HepG2 (cell line): Measurements from ENCODE around the gene ABCB6. TPM values are rescaled to one million over a fixed set of nuclear protein-coding genes. Genes with fewer than 3 reads are reported as not detected.

ENCODE experiments used
- CREM ChIP-seq, 2 experiments: sonication (generic) in 1 of 2; formaldehyde crosslinking in 1 of 2; IDR thresholded peaks; 2 replicates each; pipeline versions ENCODE4 v1.4.0 to v1.6.1; 2016 to 2020; ENCODE audit warnings: antibody characterized with exemption in 1 of 2, mild to moderate bottlenecking in 1 of 2, missing genetic modification reagents in 1 of 2
- FOXP1 ChIP-seq, 2 experiments: fragments of 450-650 bp in 1 of 2; IDR thresholded peaks; 2 replicates each; pipeline ENCODE4 v1.6.1; 2017 to 2018; ENCODE audit warnings: antibody characterized with exemption in 1 of 2
- HNRNPK ChIP-seq: fragments of 200-400 bp; formaldehyde crosslinking; IDR thresholded peaks from 2 replicates; pipeline ENCODE4 v1.6.1; 2018; ENCODE audit warnings: low read length, low read depth, moderate library complexity, mild to moderate bottlenecking; ENCODE audit not compliant: poor library complexity, severe bottlenecking
- HOMEZ ChIP-seq: IDR thresholded peaks from 2 replicates; pipeline ENCODE4 v1.6.1; 2016; ENCODE audit warnings: low read depth
- KLF15 ChIP-seq: sonication (generic); formaldehyde crosslinking; IDR thresholded peaks from 2 replicates; pipeline ENCODE4 v1.8.1; 2023; ENCODE audit warnings: borderline replicate concordance, mild to moderate bottlenecking, inconsistent platforms, missing genetic modification reagents, mixed read lengths
- MEIS1 ChIP-seq: sonication (generic); formaldehyde crosslinking; IDR thresholded peaks from 2 replicates; pipeline ENCODE4 v1.9.0; 2021; ENCODE audit warnings: mild to moderate bottlenecking, missing genetic modification reagents, moderate library complexity, borderline replicate concordance
- NAIF1 ChIP-seq: sonication (generic); formaldehyde crosslinking; IDR thresholded peaks from 2 replicates; pipeline ENCODE4 v1.5.0; 2020; ENCODE audit warnings: mild to moderate bottlenecking, missing genetic modification reagents, borderline replicate concordance
- NR2F6 ChIP-seq, 2 experiments: IDR thresholded peaks; 2 replicates each; pipeline ENCODE4 v1.6.1; 2016; ENCODE audit warnings: antibody characterized with exemption in 1 of 2, mild to moderate bottlenecking in 1 of 2
- NRL ChIP-seq: sonication (generic); formaldehyde crosslinking; IDR thresholded peaks from 2 replicates; pipeline ENCODE4 v1.5.0; 2020; ENCODE audit warnings: missing genetic modification reagents, mild to moderate bottlenecking, moderate library complexity, borderline replicate concordance
- RBM39 ChIP-seq: fragments of 200-400 bp; formaldehyde crosslinking; IDR thresholded peaks from one replicate; pipeline ENCODE4 v1.6.1; 2018; ENCODE audit warnings: antibody characterized with exemption, mild to moderate bottlenecking, low read depth, low read length; ENCODE audit not compliant: poor library complexity, severe bottlenecking
- SIX4 ChIP-seq: sonication (generic); formaldehyde crosslinking; IDR thresholded peaks from 2 replicates; pipeline ENCODE4 v1.4.0; 2020; ENCODE audit warnings: missing genetic modification reagents
- SP1 ChIP-seq, 2 experiments: fragments of 450-650 bp in 1 of 2; sonication (generic) in 1 of 2; formaldehyde crosslinking in 1 of 2; IDR thresholded peaks; 2 replicates each; pipeline versions ENCODE4 v1.4.0 to v1.6.1; 2016 to 2020; ENCODE audit warnings: missing genetic modification reagents in 1 of 2
- SSRP1 ChIP-seq: IDR thresholded peaks from 2 replicates; pipeline ENCODE4 v1.6.1; 2016; ENCODE audit warnings: control low read depth
- TOPORS ChIP-seq: sonication (generic); formaldehyde crosslinking; IDR thresholded peaks from 2 replicates; pipeline ENCODE4 v1.8.0; 2023; ENCODE audit warnings: mild to moderate bottlenecking, missing genetic modification reagents
- ZBTB3 ChIP-seq: sonication (generic); formaldehyde crosslinking; IDR thresholded peaks from 2 replicates; pipeline ENCODE4 v1.4.0; 2020; ENCODE audit warnings: low read depth, mild to moderate bottlenecking, moderate library complexity, missing genetic modification reagents, borderline replicate concordance
- ZBTB42 ChIP-seq: sonication (generic); formaldehyde crosslinking; IDR thresholded peaks from 2 replicates; pipeline ENCODE4 v1.5.0; 2020; ENCODE audit warnings: mild to moderate bottlenecking, missing genetic modification reagents
- ZBTB44 ChIP-seq: sonication (generic); formaldehyde crosslinking; IDR thresholded peaks from 2 replicates; pipeline ENCODE4 v1.4.0; 2020; ENCODE audit warnings: missing genetic modification reagents
- ZNF138 ChIP-seq: sonication (generic); formaldehyde crosslinking; IDR thresholded peaks from 2 replicates; pipeline ENCODE4 v1.5.0; 2020; ENCODE audit warnings: mild to moderate bottlenecking, low read depth, missing genetic modification reagents
- ZNF143 ChIP-seq: sonication (generic); formaldehyde crosslinking; IDR thresholded peaks from 2 replicates; pipeline ENCODE4 v1.4.0; 2020; ENCODE audit warnings: missing genetic modification reagents
- ZNF451 ChIP-seq: sonication (generic); formaldehyde crosslinking; IDR thresholded peaks from 2 replicates; pipeline ENCODE4 v1.5.0; 2020; ENCODE audit warnings: mild to moderate bottlenecking, missing genetic modification reagents
- ZNF781 ChIP-seq: sonication (generic); formaldehyde crosslinking; IDR thresholded peaks from 2 replicates; pipeline ENCODE4 v1.5.1; 2020; ENCODE audit warnings: borderline replicate concordance, mild to moderate bottlenecking, missing genetic modification reagents; ENCODE audit errors: not compliant biosample characterization
- ZSCAN22 ChIP-seq: sonication (generic); formaldehyde crosslinking; IDR thresholded peaks from 2 replicates; pipeline ENCODE4 v1.4.0; 2020; ENCODE audit warnings: mild to moderate bottlenecking, missing genetic modification reagents
- ZSCAN30 ChIP-seq: sonication (generic); formaldehyde crosslinking; IDR thresholded peaks from 2 replicates; pipeline ENCODE4 v1.5.0; 2020; ENCODE audit warnings: mild to moderate bottlenecking, missing genetic modification reagents
- ZSCAN9 ChIP-seq: IDR thresholded peaks from 2 replicates; pipeline ENCODE4 v1.6.1; 2016; ENCODE audit warnings: borderline replicate concordance
- polyA plus RNA-seq, 8 experiments: library from polyadenylated mRNA; depleted of rRNA in 3 of 8; stranded (reverse) in 7 of 8; unstranded in 1 of 8; fragments of >200 nt; fragmentation: Illumina TruSeq in 4 of 8; extraction: Trizol in 4 of 8; gene quantifications; 2 replicates each; pipeline versions ENCODE4 v1.2.1 to v1.2.3, GENCODE V29; 2011 to 2016; ENCODE audit warnings: low read depth in 4 of 8, missing spikeins in 1 of 8, mixed read lengths in 1 of 8; ENCODE audit not compliant: insufficient read depth in 1 of 8
- total RNA-seq, 5 experiments: library from RNA; depleted of rRNA; stranded (reverse); fragments of >200 nt; fragmentation: Illumina TruSeq; extraction: Trizol; gene quantifications; 2 replicates each; pipeline ENCODE4 v1.2.3, GENCODE V29; 2016; ENCODE audit warnings: low read depth in 1 of 5

Gene ABCB6
- total and polyA plus RNA-seq, 2 of the 13 experiments (the other 11 are each of a cell fraction or from before 2014, with no cell fraction given) = 91.1 to 137 TPM

GRCh38 chr2:219207134-219207883, 11.4 kb downstream of the ABCB6 start (continued):
- TF ChIP-seq NR2F6 (IDR thresholded peaks at IDR 0.05) (no peak), NR2F6 (CRISPR knock-in tag; IDR thresholded peaks at IDR 0.05) (peak; percentile 64), ZSCAN30 (no peak), NRL (peak; percentile 37; the same call in 1 of the 2 replicates), SP1 (IDR thresholded peaks at IDR 0.05) (no peak), SP1 (CRISPR knock-in tag; IDR thresholded peaks at IDR 0.05) (peak; percentile 54), ZNF143 (CRISPR knock-in tag) (no peak), FOXP1 (IDR thresholded peaks at IDR 0.05) (no peak), FOXP1 (CRISPR knock-in tag; IDR thresholded peaks at IDR 0.05) (no peak), SSRP1 (CRISPR knock-in tag) (peak; percentile 97), KLF15 (CRISPR knock-in tag) (no peak), ZSCAN9 (CRISPR knock-in tag) (no peak), SIX4 (CRISPR knock-in tag) (no peak), ZBTB3 (0 out of 2 replicates have a peak, but pooled peaks have one; percentile 20), HOMEZ (no peak), ZNF451 (no peak), MEIS1 (CRISPR knock-in tag) (no peak; the same call in 1 of the 2 replicates), NAIF1 (CRISPR knock-in tag) (no peak), HNRNPK (no peak), ZSCAN22 (CRISPR knock-in tag) (no peak), ZBTB42 (no peak), ZNF781 (peak; percentile 49), RBM39 (no peak), CREM (IDR thresholded peaks at IDR 0.05) (no peak; the same call in 1 of the 2 replicates), CREM (CRISPR knock-in tag; IDR thresholded peaks at IDR 0.05) (no peak), ZNF138 (CRISPR knock-in tag) (no peak), TOPORS (CRISPR knock-in tag) (no peak), ZBTB44 (no peak)
